ENCODE data around the gene PTPN7.

DNA sequence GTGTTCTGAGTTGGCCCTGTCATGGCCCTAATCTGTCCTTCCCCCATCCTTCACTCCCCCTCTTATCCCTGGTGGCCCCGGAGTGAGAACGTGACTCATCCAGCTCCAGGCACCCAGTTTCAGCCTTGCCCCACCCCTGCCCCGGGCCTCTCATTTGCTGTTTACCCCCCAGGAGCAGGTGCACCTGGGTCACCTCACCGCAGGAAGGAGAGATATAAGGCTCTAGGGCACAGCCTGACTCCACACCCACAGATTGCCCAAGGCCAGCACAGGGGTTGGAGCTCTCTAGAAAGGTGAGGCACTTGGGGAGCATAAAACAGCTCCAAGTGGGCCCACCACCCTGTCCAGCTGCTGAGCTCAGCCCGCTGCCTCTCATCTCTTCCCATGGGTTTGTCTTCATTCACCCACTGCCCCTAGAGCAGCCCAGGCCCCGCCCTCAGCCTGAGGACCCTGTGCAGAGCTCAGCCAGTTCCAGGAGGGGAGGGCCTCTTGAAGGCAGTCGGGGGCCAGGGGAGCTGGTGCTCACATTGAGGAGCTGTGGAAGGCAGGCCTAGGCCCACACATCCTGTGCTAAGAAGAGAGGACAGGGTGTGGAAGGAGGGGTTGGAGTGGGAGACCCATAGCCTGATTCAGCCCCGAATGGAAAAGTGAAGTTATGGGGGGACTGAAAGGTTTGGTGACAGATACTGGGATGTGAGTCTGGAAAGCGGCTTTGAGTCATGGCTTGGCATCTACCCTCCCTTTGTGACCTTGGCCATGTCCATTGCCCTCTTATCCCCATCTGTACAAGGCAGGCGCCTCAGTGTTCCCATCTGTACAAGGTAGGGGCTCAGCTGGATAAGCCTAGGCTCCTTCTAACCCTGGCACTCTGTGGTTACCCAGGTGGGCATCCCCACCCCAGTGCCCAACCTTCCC lies 53.8 kb downstream of the PTPN7 start:
- TF ChIP-seq, protein P1, sequence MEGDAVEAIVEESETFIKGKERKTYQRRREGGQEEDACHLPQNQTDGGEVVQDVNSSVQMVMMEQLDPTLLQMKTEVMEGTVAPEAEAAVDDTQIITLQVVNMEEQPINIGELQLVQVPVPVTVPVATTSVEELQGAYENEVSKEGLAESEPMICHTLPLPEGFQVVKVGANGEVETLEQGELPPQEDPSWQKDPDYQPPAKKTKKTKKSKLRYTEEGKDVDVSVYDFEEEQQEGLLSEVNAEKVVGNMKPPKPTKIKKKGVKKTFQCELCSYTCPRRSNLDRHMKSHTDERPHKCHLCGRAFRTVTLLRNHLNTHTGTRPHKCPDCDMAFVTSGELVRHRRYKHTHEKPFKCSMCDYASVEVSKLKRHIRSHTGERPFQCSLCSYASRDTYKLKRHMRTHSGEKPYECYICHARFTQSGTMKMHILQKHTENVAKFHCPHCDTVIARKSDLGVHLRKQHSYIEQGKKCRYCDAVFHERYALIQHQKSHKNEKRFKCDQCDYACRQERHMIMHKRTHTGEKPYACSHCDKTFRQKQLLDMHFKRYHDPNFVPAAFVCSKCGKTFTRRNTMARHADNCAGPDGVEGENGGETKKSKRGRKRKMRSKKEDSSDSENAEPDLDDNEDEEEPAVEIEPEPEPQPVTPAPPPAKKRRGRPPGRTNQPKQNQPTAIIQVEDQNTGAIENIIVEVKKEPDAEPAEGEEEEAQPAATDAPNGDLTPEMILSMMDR (IDR thresholded peaks at IDR 0.05; ENCODE audit: low read depth, low read length): no peak
- TF ChIP-seq EZH2phosphoT487 (IDR thresholded peaks at IDR 0.05; ENCODE audit: low read depth): no peak

Measured in OCI-LY3 (cell line).